ENCODE data around the gene CDC37L1. TPM values are rescaled to one million over a fixed set of nuclear protein-coding genes. Genes with fewer than 3 reads are reported as not detected.
"Not testable (repeated sequence)": the region's sequence is repeated elsewhere in the genome, so short reads cannot be mapped to it uniquely, and the experiment has no call there.

The CDC37L1 gene
- total RNA-seq, 4 donors from 2014 or later: 33.8 to 44.6 (median 37.3) TPM

GRCh38 chr9:4642351-4642750, 37.0 kb upstream of the CDC37L1 start:
- TF ChIP-seq POLR2A (IDR thresholded peaks at IDR 0.05): no peak
- TF ChIP-seq CTCF (IDR thresholded peaks at IDR 0.05): no peak
- peaks cover 0 to 5% of the 10 kb centered on the region in 2 donors for H3K4me1 ChIP-seq
- peak overlapping the region in 1 of 3 donors; percentile 11 for H3K27ac ChIP-seq
- H3K36me3 ChIP-seq: no peaks in the 10 kb centered on the region
- peak; percentile 58 to 62 for DNase-seq
- no peak overlapping the region for H3K4me3 ChIP-seq (replicated peaks in 1 of 3)
- H3K27me3 ChIP-seq: no peaks in the 10 kb centered on the region
- WGBS, 2 donors: 39 to 41% methylated on average over 2 of the region's 2 CpGs
- no peaks in the 10 kb centered on the region for H3K9me3 ChIP-seq
- intact Hi-C loops (cut with DNase I): loop anchor here (10.0 kb wide), 1 partner anchor 258 kb away; no protein-coding TSS in a partner anchor

- no peaks in the 10 kb centered on the region for H3K27me3 ChIP-seq
- no peaks in the 10 kb centered on the region for H3K36me3 ChIP-seq
- intact Hi-C loops (cut with DNase I): no loop called here
- TF ChIP-seq POLR2A (IDR thresholded peaks at IDR 0.05) (no peak), CTCF (IDR thresholded peaks at IDR 0.05) (no peak)
- no peak for DNase-seq
- no peak overlapping the region for H3K27ac ChIP-seq
- WGBS, 2 donors: 91 to 93% methylated on average over 9 of the region's 9 CpGs
- H3K9me3 ChIP-seq: no peaks in the 10 kb centered on the region
- no peak overlapping the region for H3K4me3 ChIP-seq (replicated peaks in 1 of 3)
- peaks cover 0 to 10% of the 10 kb centered on the region in 2 donors for H3K4me1 ChIP-seq
Observed at GRCh38 chr9:4654084-4654483, 25.3 kb upstream of the CDC37L1 start.

GRCh38 chr9:4654538-4654937, 24.8 kb upstream of the CDC37L1 start:
- Histone ChIP-seq H3K27ac (no peak overlapping the region), H3K9me3 (no peaks in the 10 kb centered on the region), H3K4me3 (replicated peaks in 1 of 3) (no peak overlapping the region), H3K36me3 (no peaks in the 10 kb centered on the region), H3K27me3 (no peaks in the 10 kb centered on the region), H3K4me1 (peaks cover 0 to 10% of the 10 kb centered on the region in 2 donors)
- intact Hi-C loops (cut with DNase I): no loop called here
- DNase-seq: no peak
- TF ChIP-seq CTCF (IDR thresholded peaks at IDR 0.05) (no peak), POLR2A (IDR thresholded peaks at IDR 0.05) (no peak)
- 94 to 97% methylated on average over 10 of the region's 10 CpGs for WGBS, 2 donors

- WGBS, 2 donors: 85 to 87% methylated on average over 3 of the region's 3 CpGs
- H3K27me3 ChIP-seq; intact Hi-C loops (cut with DNase I); H3K36me3 ChIP-seq; H3K27ac ChIP-seq; DNase-seq; H3K9me3 ChIP-seq; H3K4me3 ChIP-seq (replicated peaks in 1 of 3); H3K4me1 ChIP-seq: not testable (repeated sequence)
Observed at GRCh38 chr9:4656196-4656595, 23.2 kb upstream of the CDC37L1 start.

GRCh38 chr9:4656621-4657020, 22.7 kb upstream of the CDC37L1 start:
- intact Hi-C loops (cut with DNase I): no loop called here
- 74 to 92% methylated on average over 3 of the region's 3 CpGs for WGBS, 2 donors
- no peaks in the 10 kb centered on the region for H3K27me3 ChIP-seq

More at GRCh38 chr9:4656621-4657020, 22.7 kb upstream of the CDC37L1 start:
- no peak overlapping the region for H3K4me3 ChIP-seq (replicated peaks in 1 of 3)
- no peak for DNase-seq
- H3K9me3 ChIP-seq: no peaks in the 10 kb centered on the region
- TF ChIP-seq CTCF (IDR thresholded peaks at IDR 0.05) (no peak), POLR2A (IDR thresholded peaks at IDR 0.05) (no peak)
- peaks cover 1 to 10% of the 10 kb centered on the region in 2 donors for H3K4me1 ChIP-seq
- no peak overlapping the region for H3K27ac ChIP-seq
- H3K36me3 ChIP-seq: no peaks in the 10 kb centered on the region

All from thyroid gland (tissue), 4 donors.